Duodenal mucosa (tissue), 2 donors: Measurements from ENCODE around the gene AADAT.

Experiments
- H3K27ac ChIP-seq: one replicate; pipeline ENCODE4 v1.7.0; 2013; ENCODE audit warnings: low read depth, low read length
- H3K27me3 ChIP-seq, 2 donors: one replicate each; pipeline ENCODE4 v1.7.0; 2013; ENCODE audit warnings: low read length in 2 of 2, control low read depth in 1 of 2; ENCODE audit not compliant: insufficient read depth in 2 of 2, control insufficient read depth in 1 of 2
- H3K36me3 ChIP-seq, 2 donors: one replicate each; pipeline ENCODE4 v1.7.0; 2013; ENCODE audit warnings: low read length in 2 of 2, control low read depth in 1 of 2; ENCODE audit not compliant: insufficient read depth in 2 of 2, control insufficient read depth in 1 of 2
- H3K4me1 ChIP-seq, 2 donors: one replicate each; pipeline ENCODE4 v1.7.0; 2013; ENCODE audit warnings: low read length in 2 of 2, control low read depth in 1 of 2; ENCODE audit not compliant: insufficient read depth in 2 of 2, control insufficient read depth in 1 of 2
- H3K4me3 ChIP-seq, 2 donors: one replicate each; pipeline ENCODE4 v1.7.0; 2013; ENCODE audit warnings: low read length in 2 of 2, low read depth in 1 of 2
- H3K9ac ChIP-seq, 2 donors: one replicate each; pipeline ENCODE4 v1.7.0; 2013; ENCODE audit warnings: low read length in 2 of 2, low read depth in 1 of 2
- H3K9me3 ChIP-seq, 2 donors: one replicate each; pipeline ENCODE4 v1.7.0; 2013; ENCODE audit warnings: low read length in 2 of 2, control low read depth in 1 of 2; ENCODE audit not compliant: control insufficient read depth in 1 of 2

The AADAT gene

GRCh38 chr4:170017252-170017651 lies 72.5 kb downstream of the AADAT start:
- Histone ChIP-seq H3K4me1 (no peaks in the 10 kb centered on the region), H3K27me3 (no peaks in the 10 kb centered on the region), H3K4me3 (no peak overlapping the region), H3K27ac (no peak overlapping the region), H3K9ac (no peak overlapping the region), H3K36me3 (no peaks in the 10 kb centered on the region), H3K9me3 (no peaks in the 10 kb centered on the region)

GRCh38 chr4:170015285-170015684 lies 74.5 kb downstream of the AADAT start:
- Histone ChIP-seq H3K4me1 (no peaks in the 10 kb centered on the region), H3K9ac (no peak overlapping the region), H3K9me3 (no peaks in the 10 kb centered on the region), H3K36me3 (no peaks in the 10 kb centered on the region), H3K27me3 (no peaks in the 10 kb centered on the region), H3K4me3 (no peak overlapping the region), H3K27ac (no peak overlapping the region)

- Histone ChIP-seq H3K27ac (no peak overlapping the region), H3K9me3 (no peaks in the 10 kb centered on the region), H3K4me1 (no peaks in the 10 kb centered on the region), H3K27me3 (no peaks in the 10 kb centered on the region), H3K36me3 (no peaks in the 10 kb centered on the region), H3K9ac (no peak overlapping the region), H3K4me3 (no peak overlapping the region)
These were observed 75.3 kb downstream of the AADAT start for GRCh38 chr4:170014359-170015011.

GRCh38 chr4:170012629-170012958 lies 77.2 kb downstream of the AADAT start:
- Histone ChIP-seq H3K27me3 (no peaks in the 10 kb centered on the region), H3K9ac (no peak overlapping the region), H3K9me3 (no peaks in the 10 kb centered on the region), H3K4me1 (no peaks in the 10 kb centered on the region), H3K4me3 (no peak overlapping the region), H3K36me3 (no peaks in the 10 kb centered on the region), H3K27ac (no peak overlapping the region)

GRCh38 chr4:170011921-170012628 lies 77.7 kb downstream of the AADAT start:
- Histone ChIP-seq H3K9ac (no peak overlapping the region), H3K4me1 (no peaks in the 10 kb centered on the region), H3K27me3 (no peaks in the 10 kb centered on the region), H3K4me3 (no peak overlapping the region), H3K27ac (no peak overlapping the region), H3K9me3 (no peaks in the 10 kb centered on the region), H3K36me3 (no peaks in the 10 kb centered on the region)
